GM18519 (cell line): ENCODE measurements around the gene ACO2.

Source experiments
- ATAC-seq: cut with Tn5 transposase; IDR thresholded peaks from one replicate; pipeline ENCODE4 v1.9.1; 2021; ENCODE audit warnings: mild to moderate bottlenecking, moderate library complexity; ENCODE audit not compliant: unreplicated experiment, low FRiP score

The ACO2 gene

DNA sequence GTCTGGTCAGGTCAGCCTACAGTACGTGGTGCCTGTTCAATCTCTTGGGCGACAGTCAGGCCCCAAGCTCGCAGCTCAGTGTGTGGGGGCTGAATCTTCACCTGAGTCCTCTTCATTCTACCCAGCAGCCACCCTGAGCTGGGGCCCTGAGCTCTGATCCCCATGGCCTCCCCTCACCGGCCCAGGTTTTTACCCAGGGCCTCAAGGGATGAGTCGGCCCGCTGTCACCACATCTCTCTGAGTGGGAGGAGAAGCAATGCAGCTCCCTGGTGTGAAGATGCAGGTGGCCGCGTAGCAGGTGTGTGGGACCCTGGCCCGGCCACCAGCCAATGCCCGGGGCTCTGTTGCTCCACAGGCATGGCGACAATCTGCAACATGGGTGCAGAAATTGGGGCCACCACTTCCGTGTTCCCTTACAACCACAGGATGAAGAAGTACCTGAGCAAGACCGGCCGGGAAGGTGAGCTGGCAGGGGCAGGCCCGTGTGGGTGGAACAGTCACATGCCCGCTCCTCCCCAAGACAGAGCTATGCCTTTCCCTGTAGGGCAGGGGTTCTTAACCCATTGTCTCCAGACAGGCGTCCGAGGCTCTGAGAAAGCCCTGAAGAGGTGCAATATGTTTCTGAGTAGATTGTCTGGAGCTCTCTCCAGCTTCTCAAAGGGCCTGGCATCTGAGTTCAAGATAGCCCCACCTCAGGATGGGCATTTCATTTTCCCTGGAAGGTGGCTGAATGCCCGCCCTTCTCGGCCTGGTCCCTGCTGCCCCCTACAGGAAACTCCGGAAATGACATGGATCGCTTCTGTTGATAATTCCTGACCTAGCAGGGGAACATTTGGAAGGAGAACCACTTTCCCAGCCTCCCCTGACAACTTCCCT lies 48.5 kb downstream of the ACO2 start:
- ATAC-seq: no peak

DNA sequence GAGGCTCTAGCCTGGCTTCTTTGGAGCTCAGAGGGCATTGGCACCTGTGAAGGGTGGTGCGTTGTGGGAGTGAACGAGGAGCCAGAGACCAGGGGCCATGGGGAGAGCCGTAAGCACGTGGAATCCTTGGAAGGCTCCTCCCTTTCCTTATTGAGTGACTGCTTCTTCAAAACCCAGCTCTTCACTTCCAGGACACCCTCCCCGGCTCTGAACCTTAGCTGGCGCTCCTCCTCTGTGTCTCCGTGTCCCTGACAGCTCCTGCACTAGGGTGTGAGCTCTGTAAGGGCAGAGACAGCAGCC lies 49.1 kb downstream of the ACO2 start:
- ATAC-seq: no peak

DNA sequence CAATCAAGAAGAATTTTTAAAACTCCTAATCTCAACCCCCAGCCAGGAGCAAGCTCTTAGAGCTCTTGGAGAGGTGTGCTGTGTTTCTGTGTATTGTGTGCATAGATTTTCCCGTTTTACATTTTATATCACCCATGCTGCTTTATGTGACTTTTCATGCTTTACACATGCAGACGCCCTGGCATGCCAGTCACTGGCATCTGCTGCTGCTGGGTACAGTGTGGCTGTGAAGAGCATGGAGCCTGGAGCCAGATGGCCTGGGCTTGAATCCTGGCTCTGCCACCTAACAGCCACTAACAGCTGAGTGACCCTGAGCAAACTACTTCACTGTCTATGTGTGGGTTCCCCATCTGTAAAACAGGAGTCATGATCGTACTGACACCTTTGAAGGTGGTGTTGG lies 52.2 kb downstream of the ACO2 start:
- no peak for ATAC-seq

DNA sequence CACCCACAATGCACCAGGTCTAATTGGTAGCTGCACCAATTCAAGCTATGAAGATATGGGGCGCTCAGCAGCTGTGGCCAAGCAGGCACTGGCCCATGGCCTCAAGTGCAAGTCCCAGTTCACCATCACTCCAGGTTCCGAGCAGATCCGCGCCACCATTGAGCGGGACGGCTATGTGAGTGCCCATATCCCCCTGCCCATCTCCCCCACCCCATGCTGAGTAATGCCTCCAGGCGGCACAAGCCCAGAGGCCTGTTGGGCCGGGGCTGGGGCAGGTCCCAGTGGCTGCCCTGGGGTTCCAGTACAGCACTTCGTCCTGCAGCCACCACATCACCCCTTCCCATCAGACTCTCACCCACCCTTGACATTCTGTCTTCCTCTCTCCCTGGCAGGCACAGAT lies 53.9 kb downstream of the ACO2 start:
- ATAC-seq: no peak

DNA sequence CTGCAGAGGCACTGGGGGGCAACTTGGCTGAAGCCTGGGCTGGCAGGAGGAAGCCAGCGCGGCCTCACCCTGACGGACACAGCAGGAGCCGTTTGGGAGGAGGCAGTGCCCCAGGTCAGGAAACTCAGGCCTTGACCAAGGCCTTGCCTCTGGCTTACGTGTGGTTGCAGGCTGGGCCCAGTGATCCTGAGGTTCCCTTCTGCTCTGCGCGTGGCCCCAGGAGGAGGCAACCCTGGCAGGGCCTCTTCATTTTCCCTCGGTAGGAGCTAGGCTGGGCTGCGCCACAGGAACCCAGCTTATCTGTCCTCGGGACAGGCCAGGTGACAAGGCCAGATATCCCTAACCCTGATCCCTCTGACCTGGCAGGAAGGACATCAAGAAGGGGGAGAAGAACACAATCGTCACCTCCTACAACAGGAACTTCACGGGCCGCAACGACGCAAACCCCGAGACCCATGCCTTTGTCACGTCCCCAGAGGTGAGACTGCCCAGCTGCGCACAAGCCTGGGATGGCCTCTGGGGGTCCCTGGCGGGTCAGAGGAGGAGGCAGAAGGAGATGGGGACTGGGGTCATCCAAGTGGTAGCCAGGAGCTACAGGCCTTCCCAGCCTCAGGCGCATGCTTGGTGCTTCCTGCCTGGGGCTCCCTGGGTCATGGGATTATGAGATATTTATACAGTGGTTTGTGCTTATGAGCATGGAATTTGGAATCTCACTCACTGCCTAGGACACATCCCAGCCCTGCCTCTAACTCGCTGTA lies 54.7 kb downstream of the ACO2 start:
- ATAC-seq: no peak

DNA sequence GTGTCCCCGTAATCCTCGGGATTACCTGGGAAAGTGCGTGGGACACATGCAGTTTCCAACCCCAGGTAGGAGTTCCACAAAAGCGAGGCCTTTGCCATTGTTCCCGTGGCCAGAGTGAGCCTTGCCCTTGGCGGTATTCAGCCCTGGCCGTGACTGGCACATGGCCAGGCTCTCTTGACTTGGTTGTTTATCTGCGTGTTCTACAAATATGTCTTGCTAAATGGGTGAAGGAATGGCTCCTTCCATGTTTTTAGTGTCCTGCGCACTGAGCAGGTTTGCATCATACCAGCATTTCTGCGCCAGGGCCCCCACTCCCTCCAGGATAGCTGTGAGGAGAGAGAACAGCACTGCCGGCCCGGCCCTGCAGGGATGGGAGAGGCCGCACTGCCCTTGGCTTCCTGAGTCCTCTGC lies 55.3 kb downstream of the ACO2 start:
- no peak for ATAC-seq

DNA sequence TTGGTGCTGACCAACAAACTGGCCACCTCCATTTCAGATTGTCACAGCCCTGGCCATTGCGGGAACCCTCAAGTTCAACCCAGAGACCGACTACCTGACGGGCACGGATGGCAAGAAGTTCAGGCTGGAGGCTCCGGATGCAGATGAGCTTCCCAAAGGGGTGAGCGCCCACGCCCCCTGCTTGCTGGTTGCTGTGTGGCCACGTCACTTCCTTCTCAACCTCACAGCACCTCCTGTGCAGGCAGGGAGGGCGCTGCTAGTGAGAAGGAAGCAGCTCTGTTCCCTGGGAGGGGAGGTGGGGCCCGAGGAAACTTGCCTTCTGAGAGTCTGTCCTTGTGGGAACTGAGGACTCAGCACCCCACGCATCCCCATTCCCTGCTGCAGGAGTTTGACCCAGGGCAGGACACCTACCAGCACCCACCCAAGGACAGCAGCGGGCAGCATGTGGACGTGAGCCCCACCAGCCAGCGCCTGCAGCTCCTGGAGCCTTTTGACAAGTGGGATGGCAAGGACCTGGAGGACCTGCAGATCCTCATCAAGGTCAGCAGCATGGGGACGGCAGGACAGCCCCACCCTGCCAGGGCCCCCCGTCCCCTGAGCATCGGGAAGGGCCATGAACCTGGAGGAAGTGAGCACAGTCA lies 56.0 kb downstream of the ACO2 start:
- no peak for ATAC-seq

DNA sequence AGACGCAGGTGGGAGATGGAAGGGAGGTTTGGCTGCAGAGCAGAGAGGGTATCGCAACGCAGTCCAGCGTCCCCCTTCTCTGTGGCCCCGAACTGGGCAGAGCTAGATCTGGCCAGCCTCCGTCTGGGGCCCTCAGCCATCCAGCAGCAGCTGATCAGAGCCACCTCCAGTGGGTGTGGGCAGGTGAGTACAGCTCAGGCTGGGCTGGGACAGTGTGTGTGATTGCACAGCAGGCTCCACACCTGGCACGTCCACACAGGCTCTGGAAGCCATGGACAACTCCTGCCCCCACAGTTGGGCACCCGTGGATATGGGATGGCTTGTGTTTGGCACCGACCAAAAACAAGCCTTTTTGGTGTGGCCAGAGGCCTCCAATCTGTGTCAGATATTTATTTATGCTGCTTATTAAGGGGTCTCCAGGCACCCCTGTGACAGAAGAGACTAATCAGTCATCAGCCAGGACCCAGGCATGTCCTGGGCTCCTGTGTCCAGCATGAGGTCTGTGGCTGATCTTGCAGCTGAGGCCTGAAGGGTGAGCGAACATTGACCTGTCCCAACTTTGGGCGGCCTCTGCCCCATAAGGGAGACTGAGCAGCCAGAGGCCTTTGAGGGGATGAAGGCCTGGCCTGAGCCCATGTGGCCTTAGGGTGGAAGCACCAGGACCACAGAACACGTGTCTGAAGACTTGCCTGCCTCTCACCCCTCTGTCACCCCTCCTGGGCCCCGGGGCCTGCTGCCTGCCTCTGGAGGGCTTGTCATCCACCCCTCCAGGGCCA lies 56.7 kb downstream of the ACO2 start:
- no peak for ATAC-seq

DNA sequence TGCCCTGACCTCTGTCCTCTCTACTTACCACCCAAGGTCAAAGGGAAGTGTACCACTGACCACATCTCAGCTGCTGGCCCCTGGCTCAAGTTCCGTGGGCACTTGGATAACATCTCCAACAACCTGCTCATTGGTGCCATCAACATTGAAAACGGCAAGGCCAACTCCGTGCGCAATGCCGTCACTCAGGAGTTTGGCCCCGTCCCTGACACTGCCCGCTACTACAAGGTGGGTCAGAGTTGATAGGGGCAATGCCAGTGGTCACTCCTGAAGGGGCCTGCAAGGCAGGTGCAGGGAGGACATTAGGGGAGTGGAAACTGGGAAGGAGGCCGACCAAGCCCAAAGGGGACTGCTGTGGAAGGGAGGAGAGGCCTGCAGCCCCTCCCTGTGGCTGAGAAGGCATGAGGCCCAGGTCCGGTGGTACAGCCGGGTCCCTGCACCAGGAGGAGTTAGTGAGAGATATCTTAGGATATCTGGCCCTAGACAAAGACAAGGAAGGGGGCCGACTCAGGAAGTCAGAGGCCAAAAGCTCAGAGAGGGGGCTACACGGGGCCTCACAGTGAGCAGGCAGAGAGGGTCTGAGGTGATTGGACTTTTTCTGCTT lies 57.4 kb downstream of the ACO2 start:
- ATAC-seq: no peak

DNA sequence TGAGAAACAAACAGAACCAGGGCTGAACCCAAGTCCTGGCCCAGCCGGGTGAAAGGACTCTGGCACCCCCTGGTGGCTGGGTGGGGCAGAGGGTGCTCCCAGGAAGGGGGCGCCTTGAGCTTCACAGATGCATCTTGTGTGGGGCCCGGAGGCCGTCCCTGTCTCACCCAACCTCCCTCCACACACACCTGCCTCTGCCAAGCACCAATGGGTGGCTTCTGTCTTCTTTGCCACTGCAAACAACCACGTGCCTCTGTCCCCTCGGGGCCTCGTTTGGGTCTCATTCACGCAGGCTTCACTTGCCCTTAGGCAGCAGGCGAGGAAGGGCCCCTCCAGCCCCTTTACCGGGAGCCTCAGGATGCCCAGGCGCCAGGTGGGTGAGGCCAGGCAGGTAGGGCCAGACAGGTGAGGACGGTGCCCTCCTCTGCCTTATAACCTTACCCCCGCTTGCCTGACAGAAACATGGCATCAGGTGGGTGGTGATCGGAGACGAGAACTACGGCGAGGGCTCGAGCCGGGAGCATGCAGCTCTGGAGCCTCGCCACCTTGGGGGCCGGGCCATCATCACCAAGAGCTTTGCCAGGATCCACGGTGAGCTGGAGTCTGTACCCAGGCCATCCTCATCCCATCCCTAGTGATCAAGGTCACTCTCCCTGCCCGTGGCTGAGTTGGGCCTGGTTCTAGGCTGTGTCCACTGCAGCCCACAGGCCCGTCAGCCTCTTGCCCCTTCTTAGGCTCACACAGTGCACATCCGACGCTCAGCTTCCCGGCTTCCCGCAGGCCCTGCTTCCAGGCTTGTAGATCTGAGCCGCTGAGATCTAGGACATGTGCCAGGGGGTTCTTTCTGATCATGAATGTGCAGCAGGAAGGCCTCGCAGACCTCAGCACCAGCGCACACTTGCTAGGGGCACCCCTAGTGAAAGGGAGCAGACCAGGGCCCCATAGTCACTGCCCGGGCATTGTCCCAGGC lies 58.2 kb downstream of the ACO2 start:
- ATAC-seq: no peak

DNA sequence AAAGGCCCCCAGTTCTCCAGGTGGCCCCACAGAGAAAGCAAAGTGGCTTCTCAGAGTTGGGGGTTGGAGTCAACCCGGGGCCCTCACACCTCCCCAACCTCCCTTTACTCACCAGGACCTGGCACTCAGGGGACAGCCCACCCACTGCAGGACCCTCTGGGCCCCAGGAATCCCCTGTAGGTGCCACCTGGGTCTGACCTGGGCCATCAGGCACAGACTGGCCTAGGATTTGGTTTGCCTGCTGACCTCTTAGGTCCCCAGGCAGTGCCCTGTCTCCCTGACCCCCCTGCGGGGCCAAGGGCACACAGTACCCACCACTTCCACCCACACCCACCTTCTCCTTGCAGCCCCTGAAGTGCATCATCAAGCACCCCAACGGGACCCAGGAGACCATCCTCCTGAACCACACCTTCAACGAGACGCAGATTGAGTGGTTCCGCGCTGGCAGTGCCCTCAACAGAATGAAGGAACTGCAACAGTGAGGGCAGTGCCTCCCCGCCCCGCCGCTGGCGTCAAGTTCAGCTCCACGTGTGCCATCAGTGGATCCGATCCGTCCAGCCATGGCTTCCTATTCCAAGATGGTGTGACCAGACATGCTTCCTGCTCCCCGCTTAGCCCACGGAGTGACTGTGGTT lies 59.3 kb downstream of the ACO2 start:
- ATAC-seq: no peak

DNA sequence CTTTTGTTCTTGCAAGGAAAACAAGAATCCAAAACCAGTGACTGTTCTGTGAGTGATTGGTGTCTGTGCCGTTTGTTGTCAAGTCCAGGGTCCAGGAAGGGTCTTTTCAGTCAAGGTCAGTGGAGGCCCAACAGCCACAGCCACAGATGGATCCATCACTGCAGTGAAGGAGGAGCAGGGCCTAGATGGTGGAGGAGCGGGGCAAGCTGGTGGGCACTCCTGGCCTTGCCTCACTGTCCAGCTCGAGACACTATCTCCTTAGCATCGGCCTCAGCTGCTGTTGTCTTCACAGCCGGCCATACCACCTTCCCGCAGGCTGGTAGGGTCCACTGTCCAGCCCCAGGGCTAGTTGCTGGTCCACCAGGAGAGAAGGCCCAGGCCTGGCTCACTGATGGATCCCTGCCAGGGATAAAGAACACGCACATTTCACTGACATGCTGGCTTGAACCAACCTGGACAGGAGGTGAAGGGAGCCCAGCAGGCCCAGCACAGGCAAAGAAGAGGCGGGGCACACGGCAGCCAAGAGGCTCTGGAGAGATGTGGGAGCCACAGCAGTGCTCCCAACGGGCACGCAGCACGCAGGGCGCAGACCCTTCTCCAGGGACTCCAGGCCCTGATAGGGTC lies 60.1 kb downstream of the ACO2 start:
- ATAC-seq: no peak

DNA sequence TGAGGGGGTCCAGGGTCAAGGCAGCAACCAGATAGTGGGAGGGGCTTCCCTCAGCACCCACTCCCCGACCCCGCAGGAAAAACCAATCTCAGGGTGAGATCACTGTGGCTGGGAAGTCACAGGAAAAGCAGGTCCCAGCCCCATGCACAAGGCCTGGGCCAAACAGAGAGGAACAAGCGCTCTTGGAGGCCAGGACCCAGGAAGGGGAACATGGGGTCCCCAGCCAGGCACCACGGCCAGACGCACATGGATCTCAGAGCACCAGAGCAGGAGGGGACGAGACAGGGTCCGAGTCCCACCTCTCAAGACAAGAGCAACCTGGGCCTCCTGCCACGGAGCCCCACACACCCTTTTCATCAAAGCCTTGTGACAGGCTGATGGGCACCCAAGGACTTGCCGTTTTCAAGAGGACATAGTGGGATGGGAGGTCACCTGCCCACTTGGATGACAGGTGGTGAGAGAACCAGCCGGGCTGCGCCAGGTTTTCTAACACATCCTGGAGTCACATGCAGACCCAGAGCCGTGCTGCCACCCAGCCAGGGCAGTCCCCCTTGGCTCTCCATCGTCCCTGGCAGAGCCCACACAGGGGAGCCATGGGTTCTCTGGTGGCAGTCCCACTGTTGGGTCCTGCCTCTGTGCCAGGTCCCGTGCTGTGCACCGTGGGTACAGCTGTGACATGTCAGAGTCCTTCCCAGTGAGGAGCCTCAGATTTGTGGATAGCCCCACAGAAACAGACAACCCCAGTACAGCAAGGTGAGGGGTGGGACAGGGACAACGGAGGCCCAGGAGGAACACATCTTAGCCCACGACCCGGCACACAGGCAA lies 62.2 kb downstream of the ACO2 start:
- no peak for ATAC-seq

DNA sequence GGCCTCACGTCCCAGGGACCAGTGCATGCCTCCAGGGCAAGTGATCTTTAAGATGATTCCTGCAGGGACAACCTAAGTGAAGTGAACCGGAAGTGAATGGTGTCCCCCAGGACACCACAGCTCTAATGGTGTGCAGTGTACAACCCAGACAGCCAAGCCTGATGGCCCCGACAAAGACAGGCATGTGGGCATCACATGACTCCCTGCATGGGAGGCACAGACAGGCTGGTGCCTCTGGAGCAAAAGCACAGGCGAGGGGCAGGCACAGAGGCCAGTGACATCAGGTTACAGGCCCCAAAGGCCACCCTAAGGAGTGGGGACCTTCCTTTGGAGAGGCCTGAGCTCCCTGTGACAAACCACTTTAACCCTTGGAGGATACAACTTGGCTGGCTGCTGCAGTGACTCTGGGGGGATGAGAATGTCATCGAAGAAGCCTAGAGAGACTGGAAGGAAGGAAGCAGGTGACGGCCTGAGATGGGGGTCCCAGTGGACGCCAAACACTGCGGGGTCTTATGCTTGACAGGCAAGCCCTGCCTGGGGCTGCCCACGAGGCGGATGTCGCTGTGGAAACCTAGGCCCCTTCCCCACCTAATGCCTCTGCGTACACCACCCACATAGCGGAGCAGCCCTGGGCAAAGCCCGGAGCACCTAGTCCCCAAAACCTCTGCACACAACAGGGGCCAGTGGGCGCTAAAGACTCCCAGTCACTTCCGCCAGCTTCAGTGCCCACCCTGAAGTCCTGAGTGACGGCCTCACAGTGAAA lies 63.0 kb downstream of the ACO2 start:
- no peak for ATAC-seq

DNA sequence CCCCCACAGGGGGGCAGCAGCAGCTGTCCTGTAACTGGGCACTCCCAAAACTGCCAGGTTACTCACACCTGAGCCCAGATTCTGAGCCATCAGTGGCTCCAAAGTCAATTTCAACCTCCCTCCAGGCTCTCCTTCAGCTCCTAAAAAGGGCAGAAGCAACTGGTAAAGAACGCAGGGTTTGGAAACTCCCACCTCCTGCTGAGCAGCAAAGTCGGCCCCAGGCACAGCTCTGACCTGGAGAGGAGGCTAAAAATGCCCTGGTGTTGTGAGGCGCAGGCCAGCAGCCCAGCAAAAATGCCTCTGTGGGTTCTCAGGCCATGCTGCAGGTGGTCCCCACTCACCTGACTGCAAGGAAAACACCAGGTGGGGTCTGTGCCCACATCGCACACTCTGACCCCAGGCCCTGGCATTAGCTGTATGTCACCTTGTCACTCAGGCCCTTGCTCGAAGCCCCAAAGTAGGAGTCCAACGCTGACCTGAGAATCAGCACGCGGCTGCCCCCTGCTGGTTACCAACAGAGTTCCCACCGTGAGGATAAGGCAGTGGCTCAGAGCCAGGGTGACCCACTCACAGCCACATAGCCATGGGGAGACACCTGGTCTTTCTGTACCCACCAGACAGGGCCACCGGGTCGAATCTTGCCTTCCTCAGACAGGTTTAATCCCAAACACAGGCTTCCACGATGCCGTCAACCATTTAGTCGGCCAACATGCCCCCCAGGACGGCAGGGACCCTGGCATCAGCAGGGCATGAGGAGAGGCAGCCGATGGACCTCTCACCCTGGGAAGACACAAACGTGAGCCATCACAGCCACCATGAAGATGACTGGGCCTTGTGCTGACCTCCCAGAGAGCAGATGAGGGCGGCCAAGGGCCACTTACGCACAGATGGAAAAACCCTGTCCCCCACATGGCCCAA lies 64.2 kb downstream of the ACO2 start:
- ATAC-seq: no peak

DNA sequence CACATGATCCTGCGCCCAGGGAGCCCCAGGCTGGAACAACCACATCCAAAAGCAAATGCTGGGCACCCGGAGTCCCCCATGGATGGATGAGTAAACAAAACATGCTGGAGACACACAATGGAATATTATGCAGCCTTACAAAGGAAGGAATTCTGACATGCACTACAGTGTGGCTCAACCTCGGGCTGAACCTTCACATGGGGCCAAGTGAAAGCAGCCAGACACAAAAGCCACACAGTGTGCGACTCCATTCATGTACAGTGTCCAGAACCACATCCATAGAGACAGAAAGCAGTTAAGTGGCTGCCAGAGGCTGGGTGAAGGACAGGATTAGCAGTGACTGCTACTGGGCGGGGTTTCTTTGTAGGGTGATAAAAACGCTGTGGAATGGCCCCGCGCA lies 65.3 kb downstream of the ACO2 start:
- ATAC-seq: no peak
